Breast epithelium (tissue), 4 donors: ENCODE results near the gene SIGLEC7. TPM values are rescaled to one million over a fixed set of nuclear protein-coding genes. Genes with fewer than 3 reads are reported as not detected.

Experiments
- DNase-seq, 2 donors: peaks; one replicate each; pipeline ENCODE4 v3.0.0-alpha.2; 2019; ENCODE audit warnings: low spot score in 2 of 2
- H3K27ac ChIP-seq, 2 donors: fragments of 200-600 bp; sonication (generic) in 1 of 2; one replicate each; pipeline ENCODE4 v1.5.1; 2016 to 2019; ENCODE audit warnings: mild to moderate bottlenecking in 1 of 2
- H3K27me3 ChIP-seq, 2 donors: fragments of 200-600 bp; sonication (generic) in 1 of 2; one replicate each; pipeline versions ENCODE4 v1.5.1 to v1.6.0; 2017 to 2019; ENCODE audit warnings: control low read depth in 1 of 2, mild to moderate bottlenecking in 1 of 2
- H3K36me3 ChIP-seq: fragments of 200-600 bp; one replicate; pipeline ENCODE4 v1.5.1; 2019
- H3K4me1 ChIP-seq, 2 donors: fragments of 200-600 bp; sonication (generic); one replicate each; pipeline ENCODE4 v1.5.1; 2016 to 2019; ENCODE audit warnings: control low read depth in 1 of 2
- H3K4me3 ChIP-seq, 3 donors: fragments of 200-600 bp; sonication (generic); 1 replicate in 2 of 3; 2 replicates in 1 of 3; pipeline ENCODE4 v1.5.1; 2016 to 2019; ENCODE audit warnings: mild to moderate bottlenecking in 3 of 3, moderate library complexity in 2 of 3
- H3K9me3 ChIP-seq, 2 donors: fragments of 200-600 bp; sonication (generic) in 1 of 2; one replicate each; pipeline ENCODE4 v1.5.1; 2016 to 2019; ENCODE audit warnings: control low read depth in 1 of 2
- CTCF ChIP-seq, 3 donors: fragments of 450-650 bp; IDR thresholded peaks; one replicate each; pipeline ENCODE4 v1.5.1; 2016 to 2017; ENCODE audit warnings: antibody characterized with exemption in 3 of 3, mild to moderate bottlenecking in 3 of 3, moderate library complexity in 3 of 3
- POLR2A ChIP-seq: fragments of 450-650 bp; IDR thresholded peaks from one replicate; pipeline ENCODE4 v1.6.1; 2016; ENCODE audit warnings: antibody characterized with exemption, mild to moderate bottlenecking, moderate library complexity
- POLR2AphosphoS5 ChIP-seq, 3 donors: sonication (generic); formaldehyde crosslinking; IDR thresholded peaks; one replicate each; pipeline ENCODE4 v1.6.1; 2017; ENCODE audit warnings: antibody characterized with exemption in 3 of 3
- intact Hi-C: fragments of 100-400 bp; cut with DNase I; formaldehyde crosslinking; loops from one replicate; pipeline ENCODE4 v1.15.1; 2023; ENCODE audit warnings: low total_unique reads
- total RNA-seq, 3 donors: library from RNA; depleted of rRNA; stranded (reverse); fragments of >200 nt; gene quantifications; one replicate each; pipeline ENCODE4 v1.1.0, GENCODE V29; 2016

SIGLEC7 gene
- total RNA-seq, 3 donors from 2014 or later, result 0.98 to 3.2 (median 1.8) TPM

GRCh38 chr19:51200071-51200666, 58.1 kb downstream of the SIGLEC7 start:
- no peaks in the 10 kb centered on the region for H3K4me1 ChIP-seq
- DNase-seq, result no peak
- no peak overlapping the region for H3K4me3 ChIP-seq
- intact Hi-C loops, result no loop called here
- peaks cover 0 to 57% of the 10 kb centered on the region in 2 donors for H3K27me3 ChIP-seq
- no peaks in the 10 kb centered on the region for H3K36me3 ChIP-seq
- no peak overlapping the region for H3K27ac ChIP-seq
- no peaks in the 10 kb centered on the region for H3K9me3 ChIP-seq
- no peak for TF ChIP-seq CTCF (IDR thresholded peaks at IDR 0.05)
- TF ChIP-seq POLR2AphosphoS5 (IDR thresholded peaks at IDR 0.05), result no peak
- TF ChIP-seq POLR2A, result no peak

- no peak for TF ChIP-seq CTCF (IDR thresholded peaks at IDR 0.05)
- no peak for TF ChIP-seq POLR2A
- no peak for TF ChIP-seq POLR2AphosphoS5 (IDR thresholded peaks at IDR 0.05)
- no peaks in the 10 kb centered on the region for H3K4me1 ChIP-seq
- no peaks in the 10 kb centered on the region for H3K9me3 ChIP-seq
- intact Hi-C loops, result no loop called here
- H3K27me3 ChIP-seq, result peaks cover 0 to 44% of the 10 kb centered on the region in 2 donors
- H3K4me3 ChIP-seq, result no peak overlapping the region
- no peak overlapping the region for H3K27ac ChIP-seq
- no peaks in the 10 kb centered on the region for H3K36me3 ChIP-seq
- no peak for DNase-seq
Measured at GRCh38 chr19:51201712-51202111, 59.6 kb downstream of the SIGLEC7 start.

Other genes with a start within 250 kb of the SIGLEC7 start
- gene KLK4, start 230.9 kb upstream of the SIGLEC7 start, total RNA-seq, result not detected
- 100 to 1,000 TPM in 1 of 3 donors, 10 to 100 TPM in 1, not detected in 1; 16.1 to 182 TPM for gene KLK5, start 189.3 kb upstream of the SIGLEC7 start, total RNA-seq
- gene KLK6, start 172.7 kb upstream of the SIGLEC7 start, total RNA-seq, result 10 to 100 TPM in 1 of 3 donors, under 1 TPM in 1, not detected in 1; 0.98 to 14.8 TPM
- 100 to 1,000 TPM in 1 of 3 donors, 1 to 10 TPM in 1, not detected in 1; 7.5 to 103 TPM for gene KLK7, start 158.4 kb upstream of the SIGLEC7 start, total RNA-seq
- gene KLK8, start 140.7 kb upstream of the SIGLEC7 start, total RNA-seq, result 10 to 100 TPM in 2 of 3 donors, not detected in 1; 13.4 to 46.2 TPM
- 10 to 100 TPM in 1 of 3 donors, 1 to 10 TPM in 1, not detected in 1; 3.3 to 13.9 TPM for gene KLK10, start 122.6 kb upstream of the SIGLEC7 start, total RNA-seq
- 10 to 100 TPM in 1 of 3 donors, 1 to 10 TPM in 1, not detected in 1; 5.6 to 21.1 TPM for gene KLK11, start 115.7 kb upstream of the SIGLEC7 start, total RNA-seq
- not detected for gene KLK12, start 107.3 kb upstream of the SIGLEC7 start, total RNA-seq
- gene KLK13, start 77.2 kb upstream of the SIGLEC7 start, total RNA-seq, result not detected
- gene KLK14, start 59.4 kb upstream of the SIGLEC7 start, total RNA-seq, result under 1 TPM in 1 of 3 donors, not detected in 2; 0.98 TPM
- gene CTU1, start 33.9 kb upstream of the SIGLEC7 start, total RNA-seq, result 10 to 100 TPM in 1 of 3 donors, 1 to 10 TPM in 2; 5.6 to 10.1 (median 9.2) TPM
- 1 to 10 TPM; 3.4 to 7.0 (median 4.3) TPM for gene SIGLEC9, start 17.4 kb upstream of the SIGLEC7 start, total RNA-seq
- gene CD33, start 82.8 kb downstream of the SIGLEC7 start, total RNA-seq, result 10 to 100 TPM in 1 of 3 donors, 1 to 10 TPM in 2; 2.9 to 17.1 (median 6.3) TPM
- gene SIGLECL1, start 108.8 kb downstream of the SIGLEC7 start, total RNA-seq, result not detected
- under 1 TPM in 1 of 3 donors, not detected in 2; 0.66 TPM for gene IGLON5, start 169.3 kb downstream of the SIGLEC7 start, total RNA-seq
- 1 to 10 TPM; 1.3 to 1.8 (median 1.8) TPM for gene VSIG10L, start 199.8 kb downstream of the SIGLEC7 start, total RNA-seq
- 100 to 1,000 TPM in 1 of 3 donors, 10 to 100 TPM in 2; 60.7 to 214 (median 88.5) TPM for gene ETFB, start 224.1 kb downstream of the SIGLEC7 start, total RNA-seq
- gene CLDND2, start 226.7 kb downstream of the SIGLEC7 start, total RNA-seq, result not detected
- 1 to 10 TPM in 1 of 3 donors, not detected in 2; 2.1 TPM for gene NKG7, start 230.4 kb downstream of the SIGLEC7 start, total RNA-seq
- gene LIM2, start 245.7 kb downstream of the SIGLEC7 start, total RNA-seq, result not detected
- not detected for gene C19orf84, start 248.3 kb downstream of the SIGLEC7 start, total RNA-seq